Liver (tissue), 9 donors: ENCODE data around the gene SDK2. TPM values are rescaled to one million over a fixed set of nuclear protein-coding genes. Genes with fewer than 3 reads are reported as not detected.

Experiments
- DNase-seq: peaks from one replicate; pipeline ENCODE4 v3.0.0-alpha.2; 2017; ENCODE audit warnings: low spot score
- H3K27ac ChIP-seq, 2 donors: one replicate each; pipeline ENCODE4 v1.7.0; 2013; ENCODE audit warnings: inconsistent platforms in 2 of 2, low read length in 2 of 2, control low read depth in 1 of 2, low read depth in 1 of 2, mild to moderate bottlenecking in 1 of 2
- H3K27me3 ChIP-seq, 4 donors: one replicate each; pipeline versions ENCODE4 v1.6.1 to v1.7.0; 2013; ENCODE audit warnings: low read length in 3 of 4, inconsistent platforms in 1 of 4, mild to moderate bottlenecking in 1 of 4, moderate library complexity in 1 of 4; ENCODE audit not compliant: control insufficient read depth in 4 of 4, insufficient read depth in 4 of 4
- H3K36me3 ChIP-seq, 4 donors: one replicate each; pipeline versions ENCODE4 v1.6.1 to v1.7.0; 2013; ENCODE audit warnings: low read length in 3 of 4, mild to moderate bottlenecking in 3 of 4, low read depth in 1 of 4, moderate library complexity in 1 of 4; ENCODE audit not compliant: control insufficient read depth in 4 of 4, insufficient read depth in 3 of 4
- H3K4me1 ChIP-seq, 4 donors: one replicate each; pipeline versions ENCODE4 v1.6.1 to v1.7.0; 2013; ENCODE audit warnings: low read length in 3 of 4, mild to moderate bottlenecking in 3 of 4, moderate library complexity in 1 of 4; ENCODE audit not compliant: control insufficient read depth in 4 of 4, insufficient read depth in 4 of 4
- H3K4me3 ChIP-seq, 3 donors: one replicate each; pipeline versions ENCODE4 v1.6.1 to v1.7.0; 2013; ENCODE audit warnings: low read length in 3 of 3, control low read depth in 1 of 3, low read depth in 1 of 3, mild to moderate bottlenecking in 1 of 3
- H3K9ac ChIP-seq, 2 donors: one replicate each; pipeline ENCODE4 v1.7.0; 2013; ENCODE audit warnings: low read length in 2 of 2, mild to moderate bottlenecking in 2 of 2, moderate library complexity in 2 of 2, control low read depth in 1 of 2, low read depth in 1 of 2
- H3K9me3 ChIP-seq, 4 donors: one replicate each; pipeline versions ENCODE4 v1.6.1 to v1.7.0; 2013; ENCODE audit warnings: low read length in 3 of 4; ENCODE audit not compliant: control insufficient read depth in 4 of 4
- EGR1 ChIP-seq, 2 donors: IDR thresholded peaks; 2 replicates each; pipeline ENCODE4 v1.6.1; 2016 to 2018; ENCODE audit warnings: antibody characterized with exemption in 2 of 2, low read depth in 2 of 2
- FOXA1 ChIP-seq: IDR thresholded peaks from 2 replicates; pipeline ENCODE4 v1.6.1; 2016; ENCODE audit warnings: antibody characterized with exemption
- GABPA ChIP-seq, 2 donors: IDR thresholded peaks in 1 of 2; conservative IDR thresholded peaks in 1 of 2; 2 replicates each; pipeline ENCODE4 v1.6.1; 2016; ENCODE audit warnings: antibody characterized with exemption in 2 of 2, mild to moderate bottlenecking in 1 of 2, moderate library complexity in 1 of 2
- HNF4A ChIP-seq, 2 donors: conservative IDR thresholded peaks; 2 replicates each; pipeline ENCODE4 v1.6.1; 2016; ENCODE audit warnings: antibody characterized with exemption in 2 of 2, mild to moderate bottlenecking in 2 of 2
- HNF4G ChIP-seq: IDR thresholded peaks from 2 replicates; pipeline ENCODE4 v1.6.1; 2016; ENCODE audit warnings: antibody characterized with exemption
- RXRA ChIP-seq, 2 donors: IDR thresholded peaks; 2 replicates each; pipeline ENCODE4 v1.6.1; 2017 to 2018; ENCODE audit warnings: antibody characterized with exemption in 2 of 2, mild to moderate bottlenecking in 1 of 2
- SP1 ChIP-seq: IDR thresholded peaks from 2 replicates; pipeline ENCODE4 v1.6.1; 2018; ENCODE audit warnings: antibody characterized with exemption, mild to moderate bottlenecking
- TAF1 ChIP-seq: conservative IDR thresholded peaks from 2 replicates; pipeline ENCODE4 v1.6.1; 2016; ENCODE audit warnings: antibody characterized with exemption, mild to moderate bottlenecking
- YY1 ChIP-seq: IDR thresholded peaks from 2 replicates; pipeline ENCODE4 v1.6.1; 2016; ENCODE audit warnings: antibody characterized with exemption, mild to moderate bottlenecking
- WGBS: extraction: QIAGEN DNeasy Blood & Tissue Kit; methylation state at CpG from one replicate; pipeline ENCODE4 v1.1.7; 2013; 5-methylcytosine and 5-hydroxymethylcytosine counted together
- polyA plus RNA-seq, 2 donors: library from polyadenylated mRNA; stranded (reverse) in 1 of 2; unstranded in 1 of 2; fragments of 200-250 nt in 1 of 2; fragments of >200 nt in 1 of 2; fragmentation: Nextera tagmentation in 1 of 2; extraction: Ambion mirVana in 1 of 2; gene quantifications; one replicate each; pipeline versions ENCODE4 v1.2.1 to v1.2.3, GENCODE V29; 2013 to 2015
- total RNA-seq, 2 donors: library from RNA; depleted of rRNA; stranded (reverse); fragments of >200 nt; gene quantifications; one replicate each; pipeline ENCODE4 v1.2.3, GENCODE V29; 2014
- TF ChIP-seq, protein P1 (sequence below): IDR thresholded peaks from 2 replicates; pipeline ENCODE4 v1.6.1; 2016; ENCODE audit warnings: antibody characterized with exemption
- TF ChIP-seq, protein P2 (sequence below): fragments of 150-350 bp; IDR thresholded peaks from 2 replicates; pipeline ENCODE4 v1.5.1; 2017; ENCODE audit warnings: improper control_type of control experiment, low read depth, low read length; ENCODE audit not compliant: missing input control
- TF ChIP-seq, protein P3 (sequence below): IDR thresholded peaks from 2 replicates; pipeline ENCODE4 v1.6.1; 2016; ENCODE audit warnings: antibody characterized with exemption
- TF ChIP-seq, protein P4 (sequence below): IDR thresholded peaks from 2 replicates; pipeline ENCODE4 v1.6.1; 2016; ENCODE audit warnings: antibody characterized with exemption
- donor health status: healthy.
- donor health status: healthy.
- donor health status: healthy.
- donor health status: healthy.
- donor health status: healthy.

The SDK2 gene
- total and polyA plus RNA-seq, 4 donors = 0.05 to 0.42 (median 0.10) TPM

DNA sequence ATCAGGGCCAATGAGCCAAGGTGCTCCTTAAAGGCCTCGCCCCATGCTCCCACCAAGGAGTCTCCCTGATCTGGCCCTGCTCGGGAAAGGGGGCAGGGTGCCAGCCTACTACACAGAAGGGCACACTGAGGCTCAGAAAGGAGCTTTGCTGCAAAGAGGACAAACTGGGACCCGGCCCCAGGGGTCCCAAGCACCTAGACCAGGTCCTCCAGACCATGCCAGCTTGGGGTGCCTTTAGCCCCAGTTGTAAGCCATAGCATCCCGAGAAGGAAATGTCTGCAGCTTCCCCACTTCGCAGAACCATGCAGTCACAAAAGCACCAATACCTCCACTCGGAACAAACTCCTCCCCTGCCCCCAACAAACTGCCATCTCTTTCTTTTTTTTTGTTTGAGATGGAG lies 257.7 kb downstream of the SDK2 start (continued):
- TF ChIP-seq GABPA (IDR thresholded peaks at IDR 0.05 in 1 of 2, conservative IDR thresholded peaks at IDR 0.05 in 1 of 2) (no peak), TAF1 (no peak), YY1 (no peak), EGR1 (IDR thresholded peaks at IDR 0.05; ENCODE audit: low read depth in 2 of 2) (no peak), HNF4G (no peak)
- TF ChIP-seq, protein P1, sequence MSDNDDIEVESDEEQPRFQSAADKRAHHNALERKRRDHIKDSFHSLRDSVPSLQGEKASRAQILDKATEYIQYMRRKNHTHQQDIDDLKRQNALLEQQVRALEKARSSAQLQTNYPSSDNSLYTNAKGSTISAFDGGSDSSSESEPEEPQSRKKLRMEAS = no peak

DNA sequence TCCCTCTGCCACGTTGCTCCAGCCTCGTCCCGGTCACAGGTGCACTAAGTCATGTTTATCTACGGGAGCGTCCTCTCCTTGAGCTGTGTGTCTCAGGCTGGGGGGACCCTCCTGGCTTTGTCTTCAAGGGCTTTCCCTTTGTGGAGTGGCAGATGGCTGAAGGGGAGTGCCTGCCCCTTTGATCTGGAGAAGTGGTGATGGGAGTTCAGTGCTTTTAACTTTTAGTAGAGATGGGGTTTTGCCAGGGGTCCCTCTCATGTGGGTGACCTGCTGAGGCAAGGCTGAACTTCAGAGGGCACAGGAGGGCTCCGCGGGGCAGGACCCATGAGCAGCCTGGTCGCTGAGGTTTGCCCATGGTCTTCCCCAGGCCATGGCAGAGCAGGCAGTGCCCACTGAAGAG lies 259.3 kb downstream of the SDK2 start:
- Histone ChIP-seq H3K27me3 (peaks cover 0 to 3% (median 0%) of the 10 kb centered on the region in 4 donors), H3K4me1 (no peaks in the 10 kb centered on the region), H3K9ac (no peak overlapping the region), H3K9me3 (no peaks in the 10 kb centered on the region), H3K4me3 (no peak overlapping the region), H3K36me3 (no peaks in the 10 kb centered on the region), H3K27ac (no peak overlapping the region)
- 68% methylated on average over 8 of the region's 8 CpGs for WGBS
- DNase-seq = no peak
- TF ChIP-seq, protein P2, sequence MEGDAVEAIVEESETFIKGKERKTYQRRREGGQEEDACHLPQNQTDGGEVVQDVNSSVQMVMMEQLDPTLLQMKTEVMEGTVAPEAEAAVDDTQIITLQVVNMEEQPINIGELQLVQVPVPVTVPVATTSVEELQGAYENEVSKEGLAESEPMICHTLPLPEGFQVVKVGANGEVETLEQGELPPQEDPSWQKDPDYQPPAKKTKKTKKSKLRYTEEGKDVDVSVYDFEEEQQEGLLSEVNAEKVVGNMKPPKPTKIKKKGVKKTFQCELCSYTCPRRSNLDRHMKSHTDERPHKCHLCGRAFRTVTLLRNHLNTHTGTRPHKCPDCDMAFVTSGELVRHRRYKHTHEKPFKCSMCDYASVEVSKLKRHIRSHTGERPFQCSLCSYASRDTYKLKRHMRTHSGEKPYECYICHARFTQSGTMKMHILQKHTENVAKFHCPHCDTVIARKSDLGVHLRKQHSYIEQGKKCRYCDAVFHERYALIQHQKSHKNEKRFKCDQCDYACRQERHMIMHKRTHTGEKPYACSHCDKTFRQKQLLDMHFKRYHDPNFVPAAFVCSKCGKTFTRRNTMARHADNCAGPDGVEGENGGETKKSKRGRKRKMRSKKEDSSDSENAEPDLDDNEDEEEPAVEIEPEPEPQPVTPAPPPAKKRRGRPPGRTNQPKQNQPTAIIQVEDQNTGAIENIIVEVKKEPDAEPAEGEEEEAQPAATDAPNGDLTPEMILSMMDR = no peak
- TF ChIP-seq, protein P3, sequence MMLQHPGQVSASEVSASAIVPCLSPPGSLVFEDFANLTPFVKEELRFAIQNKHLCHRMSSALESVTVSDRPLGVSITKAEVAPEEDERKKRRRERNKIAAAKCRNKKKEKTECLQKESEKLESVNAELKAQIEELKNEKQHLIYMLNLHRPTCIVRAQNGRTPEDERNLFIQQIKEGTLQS = no peak
- TF ChIP-seq RXRA (IDR thresholded peaks at IDR 0.05) (no peak), HNF4G (no peak), YY1 (no peak), FOXA1 (no peak), EGR1 (IDR thresholded peaks at IDR 0.05; ENCODE audit: low read depth in 2 of 2) (no peak)
- TF ChIP-seq, protein P1 = no peak
- TF ChIP-seq, protein P4, sequence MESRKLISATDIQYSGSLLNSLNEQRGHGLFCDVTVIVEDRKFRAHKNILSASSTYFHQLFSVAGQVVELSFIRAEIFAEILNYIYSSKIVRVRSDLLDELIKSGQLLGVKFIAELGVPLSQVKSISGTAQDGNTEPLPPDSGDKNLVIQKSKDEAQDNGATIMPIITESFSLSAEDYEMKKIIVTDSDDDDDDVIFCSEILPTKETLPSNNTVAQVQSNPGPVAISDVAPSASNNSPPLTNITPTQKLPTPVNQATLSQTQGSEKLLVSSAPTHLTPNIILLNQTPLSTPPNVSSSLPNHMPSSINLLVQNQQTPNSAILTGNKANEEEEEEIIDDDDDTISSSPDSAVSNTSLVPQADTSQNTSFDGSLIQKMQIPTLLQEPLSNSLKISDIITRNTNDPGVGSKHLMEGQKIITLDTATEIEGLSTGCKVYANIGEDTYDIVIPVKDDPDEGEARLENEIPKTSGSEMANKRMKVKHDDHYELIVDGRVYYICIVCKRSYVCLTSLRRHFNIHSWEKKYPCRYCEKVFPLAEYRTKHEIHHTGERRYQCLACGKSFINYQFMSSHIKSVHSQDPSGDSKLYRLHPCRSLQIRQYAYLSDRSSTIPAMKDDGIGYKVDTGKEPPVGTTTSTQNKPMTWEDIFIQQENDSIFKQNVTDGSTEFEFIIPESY = no peak

DNA sequence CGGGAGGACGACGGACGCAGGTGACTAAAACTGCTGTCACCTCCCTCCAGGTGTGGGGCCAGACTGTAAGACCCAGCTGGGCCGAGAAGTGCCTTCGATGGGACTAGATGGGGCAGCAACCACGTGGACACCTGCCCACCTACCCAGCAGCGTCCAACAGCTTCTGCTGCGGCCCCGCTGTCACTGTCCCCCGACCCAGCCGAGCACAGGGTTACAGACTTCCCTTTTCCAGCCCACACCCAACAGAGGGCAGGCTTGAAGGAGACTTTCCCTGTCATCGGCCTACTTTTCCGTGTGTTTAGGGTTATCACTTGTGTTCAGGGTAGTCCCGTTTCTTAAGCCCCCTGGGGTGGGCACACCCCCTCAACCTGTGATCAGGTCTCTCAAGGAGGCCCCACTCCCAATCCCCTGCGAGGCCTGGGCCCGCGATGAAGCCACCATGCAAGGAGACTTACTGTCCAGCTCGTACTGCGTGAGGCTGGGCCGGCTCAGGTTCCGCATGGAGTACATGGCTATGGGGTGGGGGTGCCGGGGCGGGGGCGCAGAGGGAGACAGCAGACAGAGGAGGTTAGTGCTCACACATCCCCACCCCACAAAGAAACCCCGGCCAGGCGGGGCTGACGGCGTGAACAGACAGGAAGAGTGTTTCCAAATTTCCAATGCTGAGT lies 263.7 kb downstream of the SDK2 start:
- H3K27ac ChIP-seq = no peak overlapping the region
- 81% methylated on average over 29 of the region's 29 CpGs for WGBS
- no peak for TF ChIP-seq HNF4A (conservative IDR thresholded peaks at IDR 0.05)
- no peak for TF ChIP-seq SP1
- TF ChIP-seq, protein P1 = no peak
- TF ChIP-seq, protein P4 = no peak
- TF ChIP-seq HNF4G = no peak
- no peak for TF ChIP-seq EGR1 (IDR thresholded peaks at IDR 0.05; ENCODE audit: low read depth in 2 of 2)
- H3K9ac ChIP-seq = no peak overlapping the region
- no peak overlapping the region for H3K4me3 ChIP-seq
- no peaks in the 10 kb centered on the region for H3K4me1 ChIP-seq
- no peaks in the 10 kb centered on the region for H3K9me3 ChIP-seq
- no peak for DNase-seq
- H3K36me3 ChIP-seq = no peaks in the 10 kb centered on the region
- no peaks in the 10 kb centered on the region for H3K27me3 ChIP-seq
